Endometrial microvascular endothelial cells (primary cell): ENCODE measurements around the gene OBSL1. TPM values are rescaled to one million over a fixed set of nuclear protein-coding genes. Genes with fewer than 3 reads are reported as not detected.

Experiments used
- in situ Hi-C: cut with HindIII; loops from 2 replicates; pipeline ENCODE4 v1.10.0; 2017; ENCODE audit warnings: low sequenced_read_pairs, low pct_unique_long_range_greater_than_20kb; ENCODE audit errors: inconsistent ontology term
- total RNA-seq: library from RNA; depleted of rRNA; stranded (reverse); fragments of >200 nt; gene quantifications from one replicate; pipeline ENCODE4 v1.2.3, GENCODE V29; 2015; ENCODE audit errors: inconsistent ontology term

Gene OBSL1
- total RNA-seq, 1 donor from 2014 or later = 3.3 TPM

DNA sequence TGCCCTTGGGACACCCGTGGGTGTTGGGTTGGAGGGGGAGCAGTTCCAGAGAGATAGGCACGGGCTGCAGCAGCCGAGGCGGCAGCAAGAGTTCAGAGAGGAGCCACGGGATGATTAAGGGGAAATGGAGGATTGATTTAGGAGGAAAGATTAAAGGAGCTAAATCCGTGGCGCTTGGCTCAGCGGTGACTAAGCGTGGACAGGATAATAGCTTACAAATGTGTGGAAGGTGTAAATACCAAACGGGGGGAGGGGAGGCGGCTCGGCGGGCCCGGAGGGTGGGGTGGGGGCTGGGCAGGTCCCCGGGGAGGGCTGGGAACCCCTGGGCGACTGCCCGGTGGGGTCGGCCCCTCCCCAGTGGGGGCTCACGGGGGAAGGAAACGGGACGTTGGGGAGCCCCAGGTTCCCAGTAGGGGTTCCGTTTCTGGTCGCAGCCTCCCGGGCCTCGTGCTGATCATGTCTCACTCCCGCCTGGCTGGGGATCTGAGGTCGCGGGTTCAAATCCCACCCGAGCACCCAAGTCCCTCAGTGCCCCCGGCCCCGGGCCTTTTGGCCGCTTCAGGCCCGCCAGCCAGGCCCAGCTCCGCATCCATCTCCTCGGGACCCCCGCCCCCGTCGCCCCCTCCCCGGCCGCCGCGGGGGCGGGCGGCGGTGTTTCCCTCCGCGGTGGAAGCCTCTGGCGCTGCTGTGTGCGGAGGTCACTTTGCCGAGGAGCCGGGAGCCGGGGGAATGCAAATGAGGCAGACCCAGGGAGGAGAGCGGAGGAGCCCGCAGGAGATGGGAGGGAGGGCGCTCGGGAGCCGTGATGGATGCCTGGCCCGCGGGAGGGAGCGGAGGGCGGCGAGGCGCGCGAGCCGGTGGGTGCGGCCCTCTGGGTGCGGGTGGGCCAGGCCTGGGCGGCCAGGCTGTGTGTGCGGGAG, 49.0 kb downstream of the OBSL1 start:
- in situ Hi-C loops = no loop called here

DNA sequence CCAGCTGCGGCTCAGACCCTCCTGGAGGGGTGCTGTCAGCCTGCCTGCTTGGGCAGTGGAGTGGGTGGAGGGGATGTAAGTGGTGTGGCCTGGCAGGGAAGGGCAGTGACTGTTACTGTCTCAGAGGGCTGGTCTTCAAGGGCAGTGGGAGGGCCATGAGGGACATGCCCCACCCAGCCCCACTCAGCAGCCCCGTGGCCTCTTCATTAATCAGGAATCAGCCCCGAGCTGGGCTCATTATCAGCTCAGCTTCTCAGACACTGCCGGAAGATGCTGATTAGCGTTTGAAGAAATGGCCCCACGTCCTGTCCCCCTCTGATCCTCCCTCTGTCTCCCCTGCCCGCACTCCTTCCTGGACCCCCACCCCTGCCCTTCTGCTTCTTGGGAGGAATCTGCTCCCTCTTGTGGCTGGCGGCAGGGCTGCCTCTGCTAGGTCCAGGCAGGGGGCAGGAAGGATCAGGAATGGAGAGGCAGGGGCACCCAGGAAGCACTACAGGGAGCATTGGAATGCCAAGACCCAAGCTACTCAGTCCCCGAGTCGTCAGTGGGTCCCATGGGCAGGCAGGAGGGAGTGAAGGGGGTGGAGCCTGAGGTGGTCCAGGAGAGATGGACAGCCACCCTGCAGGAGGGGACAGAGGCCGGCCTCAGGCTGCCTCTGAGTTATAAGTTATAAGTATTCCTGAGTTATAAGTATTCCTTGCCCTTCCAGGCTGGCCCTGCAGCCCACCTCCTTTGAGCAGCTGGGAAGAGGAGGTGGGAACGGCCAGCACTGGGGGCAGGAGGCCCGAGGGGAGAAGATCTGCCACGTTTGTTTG, 50.1 kb downstream of the OBSL1 start:
- in situ Hi-C loops = no loop called here

DNA sequence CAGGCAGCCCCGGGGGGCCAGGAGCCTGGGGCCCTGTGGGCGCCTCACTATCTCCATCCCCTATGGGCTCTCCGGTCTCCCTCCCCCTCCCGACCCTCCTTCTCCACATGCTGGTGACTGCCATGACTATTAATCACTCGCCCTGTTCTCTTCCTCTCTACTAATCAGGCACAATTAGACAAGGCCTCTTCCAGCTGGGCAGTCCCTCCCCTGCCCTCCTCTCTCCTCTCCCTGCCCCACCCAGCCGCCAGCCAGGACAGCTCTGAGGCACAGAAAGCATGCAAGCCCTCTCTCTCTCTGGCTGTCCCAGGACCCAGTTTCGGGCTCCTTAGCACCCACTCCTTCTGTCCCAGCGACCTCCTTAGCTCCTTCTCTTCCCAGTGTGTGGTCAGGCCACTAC, 51.3 kb downstream of the OBSL1 start:
- in situ Hi-C loops = no loop called here

DNA sequence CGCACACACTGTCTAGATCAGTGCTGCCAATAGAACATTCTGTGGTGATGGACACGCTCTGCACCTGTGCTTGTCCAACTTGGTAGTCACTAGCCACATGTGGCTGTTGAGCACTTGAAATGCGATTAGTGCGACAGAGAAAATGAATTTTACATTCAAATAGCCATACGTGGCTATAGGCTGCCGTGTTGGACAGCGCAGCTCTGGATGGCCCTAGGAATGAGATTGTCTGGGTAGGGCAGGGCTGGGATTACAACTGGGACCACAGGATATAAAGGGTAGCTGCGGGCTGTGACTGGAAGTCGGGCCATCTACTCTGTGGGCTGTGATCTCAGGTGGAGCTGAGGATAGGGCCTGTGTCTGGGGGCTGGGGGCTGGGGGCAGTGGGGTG, 51.8 kb downstream of the OBSL1 start:
- in situ Hi-C loops = no loop called here

DNA sequence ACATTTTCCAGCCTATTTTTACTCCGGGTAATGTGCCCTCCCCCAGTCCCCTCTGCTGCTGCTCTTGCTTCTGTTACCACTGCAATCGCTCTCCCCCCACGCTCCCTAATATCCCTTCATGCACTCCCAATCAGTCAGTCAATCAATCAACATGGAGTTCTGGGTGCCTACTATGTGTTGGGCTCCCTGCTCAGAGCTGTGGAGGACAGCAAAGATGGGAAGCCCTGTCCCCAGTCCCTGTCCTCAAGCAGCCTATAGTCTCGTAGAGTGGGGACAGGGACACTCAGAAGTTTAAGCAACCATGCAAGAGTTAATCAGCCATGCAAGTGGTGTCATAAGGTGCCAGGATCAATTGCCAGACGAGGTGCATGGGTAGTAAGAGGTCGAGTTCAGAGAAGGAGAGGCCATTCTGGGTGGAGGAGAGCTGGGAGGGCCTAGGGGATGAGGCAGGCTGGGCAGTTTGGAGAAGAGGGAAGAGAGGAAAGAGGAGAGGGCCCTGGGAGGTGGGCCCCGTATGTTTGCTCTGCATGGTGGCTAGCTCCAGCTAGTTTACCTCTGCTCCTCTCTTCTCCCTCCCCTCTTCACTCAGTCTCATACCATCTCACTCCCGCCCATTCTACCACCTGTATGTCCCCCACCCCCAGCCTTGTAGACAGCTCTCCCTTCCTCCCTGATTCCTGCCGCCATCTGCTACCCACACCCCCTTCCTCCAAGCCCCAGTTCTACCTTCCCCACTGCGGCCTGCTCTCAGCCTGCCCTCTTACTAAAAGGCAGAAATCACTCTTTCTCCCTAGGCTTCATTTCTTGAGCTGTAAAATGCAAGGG, 53.2 kb downstream of the OBSL1 start:
- in situ Hi-C loops = no loop called here

DNA sequence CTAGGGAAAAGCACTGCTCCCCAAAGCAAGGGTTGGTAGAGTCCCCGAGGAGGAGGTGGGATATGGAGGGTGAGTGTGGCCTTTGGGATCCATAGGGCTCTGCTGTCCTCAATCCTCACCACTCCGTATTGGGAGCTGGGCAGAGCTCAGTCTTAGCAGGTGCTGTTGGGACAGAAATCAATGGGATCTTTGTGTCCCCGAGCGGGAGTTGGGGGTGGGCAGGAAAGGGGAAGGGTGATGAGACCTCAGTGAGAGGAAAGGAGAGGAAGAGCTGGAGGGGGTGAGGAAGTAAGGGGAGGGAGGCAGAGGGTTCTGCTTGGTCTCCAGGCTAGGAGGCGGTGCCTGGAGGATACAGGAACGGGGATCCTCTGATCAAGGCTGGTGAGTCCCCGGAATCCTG, 54.5 kb downstream of the OBSL1 start:
- in situ Hi-C loops = no loop called here

DNA sequence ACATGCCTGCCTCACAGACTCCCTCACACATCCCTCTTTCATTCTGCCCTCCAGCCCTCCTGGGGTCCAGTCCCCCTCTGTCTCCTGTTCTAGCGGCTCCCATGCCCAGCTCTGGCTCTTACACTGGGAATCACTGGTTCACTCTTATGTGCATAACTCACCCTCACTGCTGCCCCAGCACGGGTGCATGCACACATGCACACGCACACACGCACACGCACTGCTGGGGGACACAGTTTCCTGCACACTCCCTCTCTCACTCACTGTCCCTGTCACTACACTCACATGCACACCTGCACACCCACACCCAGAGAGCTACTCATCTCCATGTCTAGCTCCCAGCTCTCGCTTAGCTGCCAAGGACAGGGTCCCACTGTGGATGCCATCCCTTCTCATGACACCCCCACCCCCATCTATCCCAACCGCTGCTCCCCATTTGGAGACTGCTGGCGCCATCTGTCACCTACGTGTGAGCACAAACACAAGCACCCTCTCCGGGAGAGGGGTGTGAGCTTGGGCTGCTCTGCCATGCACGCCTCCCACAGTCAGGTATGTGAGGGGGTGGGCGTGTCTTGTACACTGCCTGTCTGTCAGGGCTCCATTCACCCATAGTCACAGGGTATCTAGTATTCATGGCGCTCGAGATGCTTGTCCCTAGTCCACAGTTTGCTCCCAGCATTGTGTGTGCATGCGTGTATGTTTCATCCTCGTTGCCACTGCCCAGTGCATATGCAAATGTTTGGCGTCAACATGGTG, 55.3 kb downstream of the OBSL1 start:
- in situ Hi-C loops = no loop called here

DNA sequence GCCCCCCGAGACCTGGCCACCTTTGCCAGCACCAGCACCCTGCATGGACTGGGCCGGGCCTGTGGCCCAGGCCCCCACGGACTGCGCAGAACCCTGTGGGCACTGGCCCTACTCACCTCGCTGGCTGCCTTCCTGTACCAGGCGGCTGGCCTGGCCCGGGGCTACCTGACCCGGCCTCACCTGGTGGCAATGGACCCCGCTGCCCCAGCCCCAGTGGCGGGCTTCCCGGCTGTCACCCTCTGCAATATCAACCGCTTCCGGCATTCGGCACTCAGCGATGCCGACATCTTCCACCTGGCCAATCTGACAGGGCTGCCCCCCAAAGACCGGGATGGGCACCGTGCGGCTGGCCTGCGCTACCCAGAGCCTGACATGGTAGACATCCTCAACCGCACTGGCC, 56.5 kb downstream of the OBSL1 start:
- in situ Hi-C loops = no loop called here

DNA sequence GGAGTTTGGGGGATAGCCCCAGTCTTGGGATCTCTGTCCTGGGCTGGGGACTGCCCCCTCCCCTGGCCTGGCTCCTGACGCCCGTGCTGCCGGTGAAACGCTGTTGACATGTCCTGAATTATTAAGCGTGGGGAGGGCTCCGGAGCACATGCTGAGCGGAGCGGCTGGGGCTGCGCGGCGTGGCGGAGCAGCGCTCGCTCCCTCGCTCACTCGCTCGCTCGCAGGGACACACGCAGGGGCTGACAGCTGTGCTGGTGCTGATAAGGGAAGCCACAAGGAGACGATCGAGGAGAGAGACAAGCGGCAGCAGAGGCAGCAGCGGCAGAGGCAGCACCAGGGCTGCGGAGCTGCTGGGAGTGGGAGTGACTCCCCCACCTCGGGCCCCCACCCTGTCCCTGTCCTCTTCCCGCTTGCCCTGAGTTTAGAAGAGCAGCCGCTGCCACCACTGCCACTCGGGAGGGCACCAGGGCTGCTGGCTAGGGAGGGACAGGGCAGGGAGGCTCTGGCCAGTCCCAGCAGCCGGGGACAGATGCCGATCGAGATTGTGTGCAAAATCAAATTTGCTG, 57.1 kb downstream of the OBSL1 start, which contains the start of gene ASIC4:
Gene ASIC4, plus strand, starts transcription at position 287 of the 566 bp plus-strand sequence. Its CDS starts 243 bp downstream, at position 530.
- in situ Hi-C loops = no loop called here

DNA sequence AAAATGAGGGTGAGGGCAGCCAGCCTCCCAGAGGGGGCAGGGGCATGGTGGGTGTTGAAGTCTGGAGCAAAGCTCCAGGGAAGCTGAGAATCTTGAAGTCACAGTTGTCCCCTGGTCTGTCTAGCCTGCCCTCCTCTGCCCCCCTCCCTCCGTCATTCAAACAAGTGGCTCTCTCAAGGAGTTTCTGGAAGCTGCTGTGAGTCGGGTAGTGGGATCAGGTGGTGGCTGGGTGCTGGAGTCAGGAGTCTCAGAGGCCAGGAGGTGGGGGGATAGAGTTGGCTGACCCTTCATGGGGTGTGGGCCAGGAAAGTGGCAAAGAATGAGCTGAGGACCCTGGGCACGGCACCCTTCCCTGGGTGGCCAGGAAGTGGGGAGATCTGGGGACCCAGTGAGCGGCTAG, 57.6 kb downstream of the OBSL1 start:
- in situ Hi-C loops = no loop called here

DNA sequence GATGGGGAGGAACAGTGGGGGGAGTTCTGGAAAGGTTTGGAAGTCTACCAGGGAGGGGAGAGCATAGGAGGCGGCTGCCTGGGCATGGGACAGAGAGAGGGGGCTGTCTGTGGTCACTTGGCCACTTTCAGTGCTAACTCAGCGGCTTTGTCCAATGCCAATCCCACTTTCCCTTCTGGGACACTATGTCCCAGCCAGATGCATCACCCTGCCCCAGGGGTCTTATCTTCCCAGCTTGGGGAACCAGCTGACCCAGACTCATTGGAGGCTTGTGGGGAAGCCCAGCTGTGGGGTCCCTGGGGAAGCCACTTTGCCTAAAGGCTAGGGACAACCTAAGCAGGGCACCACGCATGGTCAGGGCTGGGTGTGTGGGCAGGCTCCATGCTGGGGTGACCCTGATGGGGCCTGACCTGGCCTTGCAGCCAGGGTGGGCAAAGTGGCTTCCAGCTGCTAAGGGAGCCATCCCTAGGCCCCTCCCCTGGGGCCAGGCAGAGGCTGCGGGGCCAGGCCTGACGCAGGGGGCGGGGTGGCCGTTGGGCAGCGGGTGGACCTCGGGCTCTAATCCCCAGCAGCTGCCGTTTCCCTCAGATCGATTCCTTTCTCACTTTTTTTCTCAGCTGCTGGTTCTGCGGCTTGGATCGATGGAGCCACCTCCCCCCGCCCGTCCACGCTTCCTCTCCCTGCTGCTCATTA, 58.7 kb downstream of the OBSL1 start:
- in situ Hi-C loops = no loop called here

DNA sequence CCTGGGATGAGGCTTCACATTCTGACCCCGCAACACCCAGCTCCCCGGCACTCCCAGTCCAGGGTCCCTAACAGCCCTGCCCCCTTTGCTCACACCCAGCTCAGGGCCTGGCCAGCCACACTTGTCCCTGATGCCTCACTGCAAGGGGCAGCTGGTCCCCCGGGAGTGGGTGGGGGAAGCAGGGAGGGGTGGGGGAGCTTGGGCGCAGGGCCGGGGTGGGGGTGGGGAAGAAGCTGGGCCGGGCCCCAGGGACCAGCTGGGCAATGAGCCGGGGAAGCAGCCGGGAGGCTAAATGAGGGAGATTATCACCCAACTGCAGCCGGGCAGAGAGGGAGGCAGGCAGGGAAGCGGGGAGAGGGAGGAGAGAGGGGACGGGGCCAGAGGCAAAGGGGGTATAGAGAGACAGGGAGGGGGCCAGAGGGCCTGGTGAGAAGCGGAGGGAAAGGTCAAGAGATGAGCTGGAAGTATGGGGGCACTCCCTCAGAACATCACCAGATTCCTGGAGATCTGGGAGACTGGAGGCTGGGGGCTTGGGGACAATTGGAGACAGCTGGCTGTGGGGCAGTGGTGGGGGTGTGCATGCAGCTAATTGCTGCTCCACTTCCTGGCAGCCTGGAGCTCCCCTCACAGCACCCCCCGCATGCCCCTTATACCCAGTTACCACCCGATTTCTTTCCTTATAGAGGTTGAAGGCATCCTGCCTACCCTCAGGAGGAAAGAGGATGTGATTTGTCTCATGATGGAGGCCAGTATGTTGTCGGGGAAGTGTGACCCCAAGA, 59.6 kb downstream of the OBSL1 start:
- in situ Hi-C loops = no loop called here

DNA sequence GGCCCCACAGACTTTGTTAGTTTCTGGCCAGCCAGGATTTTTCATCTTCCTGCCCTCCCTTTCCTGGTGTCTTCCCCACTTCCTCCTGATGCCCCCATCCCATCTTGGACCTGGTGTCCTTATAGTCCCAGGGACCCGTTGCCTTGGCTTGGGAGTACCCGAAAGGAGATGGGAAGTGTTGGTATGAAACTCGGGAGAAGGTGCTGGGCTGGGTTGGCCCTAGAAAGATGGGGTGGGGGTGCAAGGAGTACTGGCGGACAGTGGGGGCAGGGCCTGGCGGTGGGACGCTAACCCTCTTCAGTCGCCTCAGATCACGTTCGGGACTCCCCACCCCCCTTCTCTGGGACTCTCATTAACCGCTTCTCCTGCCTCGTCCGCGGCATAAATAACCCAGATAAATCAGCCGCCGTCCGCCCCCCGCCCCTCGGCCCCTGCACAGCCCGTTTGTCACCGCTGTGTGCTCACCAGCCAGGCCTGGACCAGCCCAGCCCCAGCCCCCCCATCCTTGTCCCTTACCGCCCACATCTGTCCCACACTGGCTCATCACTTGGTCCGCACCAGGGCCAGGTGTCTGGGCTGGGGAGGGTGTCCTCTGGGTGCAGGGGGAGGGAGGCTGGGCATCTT, 60.7 kb downstream of the OBSL1 start:
- in situ Hi-C loops = no loop called here

DNA sequence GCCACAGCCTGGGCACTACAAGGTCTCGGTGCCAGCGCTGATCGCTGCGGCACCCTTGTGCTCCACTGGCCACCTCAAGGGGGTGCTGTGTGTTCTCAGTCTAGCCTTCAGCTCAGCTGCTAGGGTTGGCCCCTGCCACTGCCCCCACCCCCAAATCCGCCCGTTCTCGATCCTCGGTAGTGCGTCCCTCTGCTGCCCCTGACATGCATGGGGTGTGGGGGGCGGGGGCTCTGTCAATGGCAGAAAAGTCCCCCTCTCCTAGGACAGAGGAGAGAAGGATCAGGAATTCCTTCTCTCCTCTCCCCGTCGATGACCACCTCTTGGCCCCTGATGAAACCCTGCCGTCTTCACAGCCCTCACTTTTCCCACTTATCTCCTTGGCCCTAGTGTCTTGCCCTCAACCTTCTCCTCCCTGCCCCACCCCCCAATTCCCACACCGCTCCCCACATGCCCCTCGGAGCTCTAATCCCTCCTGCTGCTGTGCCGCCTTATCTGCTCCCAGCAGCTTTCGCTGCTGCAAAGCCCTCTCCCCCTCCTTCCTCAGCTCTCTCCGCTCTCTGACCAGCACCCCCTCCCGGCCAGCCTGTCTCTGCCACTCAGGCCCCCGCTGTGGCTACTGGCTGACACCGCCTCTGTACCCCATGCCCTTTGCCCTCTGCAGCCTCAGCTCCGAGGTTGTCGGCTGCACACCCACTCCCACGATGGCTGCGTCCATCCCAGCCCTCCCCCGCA, 61.4 kb downstream of the OBSL1 start:
- in situ Hi-C loops = no loop called here

DNA sequence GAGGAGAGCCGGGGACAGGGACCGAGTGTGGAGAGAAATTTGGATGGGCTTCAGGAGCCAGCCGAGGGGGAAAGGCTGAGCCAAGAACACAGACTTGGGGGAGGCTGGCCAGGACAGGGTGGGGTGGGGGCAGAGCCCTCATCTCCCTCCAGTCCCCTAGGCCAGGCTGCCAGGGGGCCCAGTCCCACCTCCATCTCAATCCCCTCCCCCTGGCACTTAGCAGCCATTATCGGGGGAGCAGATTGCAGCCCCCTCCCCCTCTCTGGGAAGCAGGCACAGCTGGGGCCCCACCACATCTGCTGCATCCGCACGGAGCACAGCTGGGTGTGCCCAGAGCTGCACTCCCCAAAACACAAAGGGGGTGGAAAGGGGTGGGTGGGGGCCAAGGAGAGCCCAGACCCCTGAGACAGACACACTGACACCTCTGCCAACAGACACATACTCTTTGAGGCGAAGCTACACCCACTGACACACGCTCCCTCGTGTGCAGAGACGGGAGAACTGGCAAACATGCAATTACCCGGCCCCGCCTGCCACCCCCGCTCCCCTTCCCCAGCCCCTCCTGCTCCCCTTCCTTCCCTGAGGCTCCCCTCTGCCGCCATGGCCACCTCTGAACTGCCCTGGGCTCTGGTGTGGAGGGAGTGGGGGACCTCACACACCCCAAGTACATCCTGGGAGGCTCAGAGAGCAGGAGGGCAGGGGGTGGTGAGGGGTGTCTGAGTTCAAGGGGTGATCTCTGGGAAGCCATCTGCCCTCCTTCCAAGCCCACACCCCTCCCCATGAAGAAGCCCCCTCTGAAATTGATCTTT, 62.2 kb downstream of the OBSL1 start:
- in situ Hi-C loops = no loop called here
